ENCODE results near the gene KDM3B. TPM values are rescaled to one million over a fixed set of nuclear protein-coding genes. Genes with fewer than 3 reads are reported as not detected.

The KDM3B gene
- total and polyA plus RNA-seq, 2 experiments from 2014 or later = 25.8 to 86.6 TPM

DNA sequence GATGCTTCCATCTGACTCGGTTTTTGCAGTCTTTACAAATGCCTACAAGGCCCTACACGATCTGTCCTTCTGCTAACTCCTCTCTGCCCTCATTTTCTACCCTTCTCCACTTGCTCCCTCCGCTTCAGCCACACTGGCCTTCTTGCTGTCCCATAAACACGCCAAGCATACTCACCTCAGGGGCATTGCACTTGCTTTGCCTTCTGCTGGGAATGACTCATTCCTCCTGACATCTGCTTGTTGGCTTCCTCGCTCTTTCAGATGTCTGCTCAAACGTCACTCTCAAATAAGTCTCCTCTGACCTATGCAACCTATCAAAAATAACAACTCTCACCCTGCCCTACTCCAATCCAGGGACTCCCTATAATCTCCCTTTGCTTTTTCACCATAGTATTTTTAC, 49.1 kb upstream of the KDM3B start:
- no peaks in the 10 kb centered on the region for H3K79me2 ChIP-seq (replicated peaks; ENCODE audit: insufficient read depth)
- no peaks in the 10 kb centered on the region for H3K36me3 Mint-ChIP-seq (ENCODE audit: low read depth)
- no peak overlapping the region for H3K4me2 ChIP-seq
- H4K20me1 ChIP-seq (replicated peaks; ENCODE audit: insufficient read depth) = no peaks in the 10 kb centered on the region; the same call in 1 of the 2 replicates
- no peaks in the 10 kb centered on the region for H3K27me3 ChIP-seq (ENCODE audit: insufficient read depth)
- no peaks in the 10 kb centered on the region for H3K36me3 ChIP-seq (ENCODE audit: insufficient read depth)
- peaks cover 3% of the 10 kb centered on the region for H3K27me3 Mint-ChIP-seq (ENCODE audit: insufficient read depth, low read depth, poor library complexity)
- no peaks in the 10 kb centered on the region for H3K9me3 Mint-ChIP-seq
- no peak overlapping the region for H2AFZ ChIP-seq
- no peaks in the 10 kb centered on the region for H3F3A ChIP-seq (replicated peaks; ENCODE audit: low read depth)
- ATAC-seq (no peak), DNase-seq (ENCODE audit: low spot score) (no peak)
- no peak overlapping the region for H3K4me3 ChIP-seq
- no peaks in the 10 kb centered on the region for H3K4me1 Mint-ChIP-seq
- no peak overlapping the region for H3K27ac Mint-ChIP-seq
- H3K4me1 ChIP-seq (ENCODE audit: insufficient read depth) = no peaks in the 10 kb centered on the region
- H3K4me3 Mint-ChIP-seq = no peak overlapping the region
- no peak for TF ChIP-seq NANOG (IDR thresholded peaks at IDR 0.05; ENCODE audit: borderline replicate concordance)
- TF ChIP-seq POLR2AphosphoS5 (IDR thresholded peaks at IDR 0.05; ENCODE audit: low read depth) = no peak
- no peak for TF ChIP-seq ZNF331 (CRISPR knock-in tag; IDR thresholded peaks at IDR 0.05; ENCODE audit: low read depth)
- TF ChIP-seq, protein P1, sequence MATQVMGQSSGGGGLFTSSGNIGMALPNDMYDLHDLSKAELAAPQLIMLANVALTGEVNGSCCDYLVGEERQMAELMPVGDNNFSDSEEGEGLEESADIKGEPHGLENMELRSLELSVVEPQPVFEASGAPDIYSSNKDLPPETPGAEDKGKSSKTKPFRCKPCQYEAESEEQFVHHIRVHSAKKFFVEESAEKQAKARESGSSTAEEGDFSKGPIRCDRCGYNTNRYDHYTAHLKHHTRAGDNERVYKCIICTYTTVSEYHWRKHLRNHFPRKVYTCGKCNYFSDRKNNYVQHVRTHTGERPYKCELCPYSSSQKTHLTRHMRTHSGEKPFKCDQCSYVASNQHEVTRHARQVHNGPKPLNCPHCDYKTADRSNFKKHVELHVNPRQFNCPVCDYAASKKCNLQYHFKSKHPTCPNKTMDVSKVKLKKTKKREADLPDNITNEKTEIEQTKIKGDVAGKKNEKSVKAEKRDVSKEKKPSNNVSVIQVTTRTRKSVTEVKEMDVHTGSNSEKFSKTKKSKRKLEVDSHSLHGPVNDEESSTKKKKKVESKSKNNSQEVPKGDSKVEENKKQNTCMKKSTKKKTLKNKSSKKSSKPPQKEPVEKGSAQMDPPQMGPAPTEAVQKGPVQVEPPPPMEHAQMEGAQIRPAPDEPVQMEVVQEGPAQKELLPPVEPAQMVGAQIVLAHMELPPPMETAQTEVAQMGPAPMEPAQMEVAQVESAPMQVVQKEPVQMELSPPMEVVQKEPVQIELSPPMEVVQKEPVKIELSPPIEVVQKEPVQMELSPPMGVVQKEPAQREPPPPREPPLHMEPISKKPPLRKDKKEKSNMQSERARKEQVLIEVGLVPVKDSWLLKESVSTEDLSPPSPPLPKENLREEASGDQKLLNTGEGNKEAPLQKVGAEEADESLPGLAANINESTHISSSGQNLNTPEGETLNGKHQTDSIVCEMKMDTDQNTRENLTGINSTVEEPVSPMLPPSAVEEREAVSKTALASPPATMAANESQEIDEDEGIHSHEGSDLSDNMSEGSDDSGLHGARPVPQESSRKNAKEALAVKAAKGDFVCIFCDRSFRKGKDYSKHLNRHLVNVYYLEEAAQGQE (IDR thresholded peaks at IDR 0.05; ENCODE audit: unreplicated experiment) = no peak
- TF ChIP-seq, protein P2, sequence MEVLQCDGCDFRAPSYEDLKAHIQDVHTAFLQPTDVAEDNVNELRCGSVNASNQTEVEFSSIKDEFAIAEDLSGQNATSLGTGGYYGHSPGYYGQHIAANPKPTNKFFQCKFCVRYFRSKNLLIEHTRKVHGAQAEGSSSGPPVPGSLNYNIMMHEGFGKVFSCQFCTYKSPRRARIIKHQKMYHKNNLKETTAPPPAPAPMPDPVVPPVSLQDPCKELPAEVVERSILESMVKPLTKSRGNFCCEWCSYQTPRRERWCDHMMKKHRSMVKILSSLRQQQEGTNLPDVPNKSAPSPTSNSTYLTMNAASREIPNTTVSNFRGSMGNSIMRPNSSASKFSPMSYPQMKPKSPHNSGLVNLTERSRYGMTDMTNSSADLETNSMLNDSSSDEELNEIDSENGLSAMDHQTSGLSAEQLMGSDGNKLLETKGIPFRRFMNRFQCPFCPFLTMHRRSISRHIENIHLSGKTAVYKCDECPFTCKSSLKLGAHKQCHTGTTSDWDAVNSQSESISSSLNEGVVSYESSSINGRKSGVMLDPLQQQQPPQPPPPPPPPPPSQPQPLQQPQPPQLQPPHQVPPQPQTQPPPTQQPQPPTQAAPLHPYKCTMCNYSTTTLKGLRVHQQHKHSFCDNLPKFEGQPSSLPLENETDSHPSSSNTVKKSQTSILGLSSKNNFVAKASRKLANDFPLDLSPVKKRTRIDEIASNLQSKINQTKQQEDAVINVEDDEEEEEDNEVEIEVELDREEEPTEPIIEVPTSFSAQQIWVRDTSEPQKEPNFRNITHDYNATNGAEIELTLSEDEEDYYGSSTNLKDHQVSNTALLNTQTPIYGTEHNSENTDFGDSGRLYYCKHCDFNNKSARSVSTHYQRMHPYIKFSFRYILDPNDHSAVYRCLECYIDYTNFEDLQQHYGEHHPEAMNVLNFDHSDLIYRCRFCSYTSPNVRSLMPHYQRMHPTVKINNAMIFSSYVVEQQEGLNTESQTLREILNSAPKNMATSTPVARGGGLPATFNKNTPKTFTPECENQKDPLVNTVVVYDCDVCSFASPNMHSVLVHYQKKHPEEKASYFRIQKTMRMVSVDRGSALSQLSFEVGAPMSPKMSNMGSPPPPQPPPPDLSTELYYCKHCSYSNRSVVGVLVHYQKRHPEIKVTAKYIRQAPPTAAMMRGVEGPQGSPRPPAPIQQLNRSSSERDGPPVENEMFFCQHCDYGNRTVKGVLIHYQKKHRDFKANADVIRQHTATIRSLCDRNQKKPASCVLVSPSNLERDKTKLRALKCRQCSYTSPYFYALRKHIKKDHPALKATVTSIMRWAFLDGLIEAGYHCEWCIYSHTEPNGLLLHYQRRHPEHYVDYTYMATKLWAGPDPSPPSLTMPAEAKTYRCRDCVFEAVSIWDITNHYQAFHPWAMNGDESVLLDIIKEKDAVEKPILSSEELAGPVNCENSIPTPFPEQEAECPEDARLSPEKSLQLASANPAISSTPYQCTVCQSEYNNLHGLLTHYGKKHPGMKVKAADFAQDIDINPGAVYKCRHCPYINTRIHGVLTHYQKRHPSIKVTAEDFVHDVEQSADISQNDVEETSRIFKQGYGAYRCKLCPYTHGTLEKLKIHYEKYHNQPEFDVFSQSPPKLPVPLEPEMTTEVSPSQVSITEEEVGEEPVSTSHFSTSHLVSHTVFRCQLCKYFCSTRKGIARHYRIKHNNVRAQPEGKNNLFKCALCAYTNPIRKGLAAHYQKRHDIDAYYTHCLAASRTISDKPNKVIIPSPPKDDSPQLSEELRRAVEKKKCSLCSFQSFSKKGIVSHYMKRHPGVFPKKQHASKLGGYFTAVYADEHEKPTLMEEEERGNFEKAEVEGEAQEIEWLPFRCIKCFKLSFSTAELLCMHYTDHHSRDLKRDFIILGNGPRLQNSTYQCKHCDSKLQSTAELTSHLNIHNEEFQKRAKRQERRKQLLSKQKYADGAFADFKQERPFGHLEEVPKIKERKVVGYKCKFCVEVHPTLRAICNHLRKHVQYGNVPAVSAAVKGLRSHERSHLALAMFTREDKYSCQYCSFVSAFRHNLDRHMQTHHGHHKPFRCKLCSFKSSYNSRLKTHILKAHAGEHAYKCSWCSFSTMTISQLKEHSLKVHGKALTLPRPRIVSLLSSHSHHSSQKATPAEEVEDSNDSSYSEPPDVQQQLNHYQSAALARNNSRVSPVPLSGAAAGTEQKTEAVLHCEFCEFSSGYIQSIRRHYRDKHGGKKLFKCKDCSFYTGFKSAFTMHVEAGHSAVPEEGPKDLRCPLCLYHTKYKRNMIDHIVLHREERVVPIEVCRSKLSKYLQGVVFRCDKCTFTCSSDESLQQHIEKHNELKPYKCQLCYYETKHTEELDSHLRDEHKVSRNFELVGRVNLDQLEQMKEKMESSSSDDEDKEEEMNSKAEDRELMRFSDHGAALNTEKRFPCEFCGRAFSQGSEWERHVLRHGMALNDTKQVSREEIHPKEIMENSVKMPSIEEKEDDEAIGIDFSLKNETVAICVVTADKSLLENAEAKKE (CRISPR knock-in tag; IDR thresholded peaks at IDR 0.05) = no peak
- no peak for TF ChIP-seq EZH2 (IDR thresholded peaks at IDR 0.05; ENCODE audit: low read depth, unreplicated experiment)
- H3K27ac ChIP-seq (ENCODE audit: low read depth) = no peak overlapping the region
- no peaks in the 10 kb centered on the region for H3K9me2 ChIP-seq (ENCODE audit: insufficient read depth)

All from GM23338 (cell line).